Measurements from ENCODE around the gene TEX2.

- no peak for TF ChIP-seq GATA2 (IDR thresholded peaks at IDR 0.05; ENCODE audit: low read depth, low read length)
- no peak for TF ChIP-seq GATA3 (IDR thresholded peaks at IDR 0.05; ENCODE audit: low read depth, low read length)
Measured at GRCh38 chr17:64171041-64171440, 92.0 kb downstream of the TEX2 start.

All from SH-SY5Y (cell line).